NCI-H446 (cell line): ENCODE data around the gene SLC6A8.
"Not testable (repeated sequence)": the region's sequence is repeated elsewhere in the genome, so short reads cannot be mapped to it uniquely, and the experiment has no call there.

Experiments
- DNase-seq, 2 experiments: peaks; one replicate each; lab custom pipeline; 2025; lab: John Stamatoyannopoulos, UW

SLC6A8 gene

DNA sequence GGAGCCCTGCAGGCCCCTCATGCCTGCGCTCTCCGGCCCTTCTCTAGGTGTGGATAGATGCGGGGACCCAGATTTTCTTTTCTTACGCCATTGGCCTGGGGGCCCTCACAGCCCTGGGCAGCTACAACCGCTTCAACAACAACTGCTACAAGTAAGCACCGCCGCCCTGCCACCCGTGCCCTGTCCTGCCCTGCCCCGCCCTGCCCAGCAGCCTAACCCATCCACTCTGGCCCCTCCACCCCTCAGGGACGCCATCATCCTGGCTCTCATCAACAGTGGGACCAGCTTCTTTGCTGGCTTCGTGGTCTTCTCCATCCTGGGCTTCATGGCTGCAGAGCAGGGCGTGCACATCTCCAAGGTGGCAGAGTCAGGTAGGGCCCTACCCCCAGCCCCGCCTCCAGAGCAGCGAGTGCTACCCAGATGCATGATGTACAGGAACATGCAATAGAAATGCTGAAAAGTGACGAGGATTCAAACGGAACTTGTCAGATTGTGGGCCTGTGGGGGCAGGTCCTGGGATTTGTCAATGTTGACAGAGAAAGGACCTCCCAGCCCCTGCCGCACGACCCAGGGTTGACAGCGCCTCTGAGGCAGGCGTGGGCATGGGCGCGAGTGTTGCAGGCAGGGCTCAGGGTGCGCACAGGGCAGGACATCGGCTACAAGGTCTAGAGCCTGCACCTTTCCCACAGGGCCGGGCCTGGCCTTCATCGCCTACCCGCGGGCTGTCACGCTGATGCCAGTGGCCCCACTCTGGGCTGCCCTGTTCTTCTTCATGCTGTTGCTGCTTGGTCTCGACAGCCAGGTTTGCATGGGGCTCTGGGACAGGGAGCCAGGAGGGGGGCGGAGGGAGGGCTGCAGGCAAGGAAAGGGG lies 5.7 kb downstream of the SLC6A8 start:
- no peak for DNase-seq

GRCh38 chrX:153694256-153694655 lies 6.5 kb downstream of the SLC6A8 start:
- DNase-seq = not testable (repeated sequence)

DNA sequence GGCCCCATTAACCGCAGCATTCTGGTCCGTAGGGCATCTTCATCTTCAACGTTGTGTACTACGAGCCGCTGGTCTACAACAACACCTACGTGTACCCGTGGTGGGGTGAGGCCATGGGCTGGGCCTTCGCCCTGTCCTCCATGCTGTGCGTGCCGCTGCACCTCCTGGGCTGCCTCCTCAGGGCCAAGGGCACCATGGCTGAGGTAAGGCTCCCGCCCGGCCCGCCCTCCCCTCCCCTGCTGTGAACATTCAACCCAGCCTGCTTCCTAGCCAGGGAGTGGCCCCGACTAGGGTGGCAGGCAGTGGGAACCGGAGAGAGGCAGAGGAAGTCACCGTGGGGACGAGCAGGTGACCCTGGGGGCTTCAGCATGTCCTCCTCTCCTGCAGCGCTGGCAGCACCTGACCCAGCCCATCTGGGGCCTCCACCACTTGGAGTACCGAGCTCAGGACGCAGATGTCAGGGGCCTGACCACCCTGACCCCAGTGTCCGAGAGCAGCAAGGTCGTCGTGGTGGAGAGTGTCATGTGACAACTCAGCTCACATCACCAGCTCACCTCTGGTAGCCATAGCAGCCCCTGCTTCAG lies 7.1 kb downstream of the SLC6A8 start:
- DNase-seq = no peak

- DNase-seq = no peak
Measured at GRCh38 chrX:153696100-153696499, 8.4 kb downstream of the SLC6A8 start.

GRCh38 chrX:153696538-153696937 lies 8.8 kb downstream of the SLC6A8 start:
- not testable (repeated sequence) for DNase-seq

DNA sequence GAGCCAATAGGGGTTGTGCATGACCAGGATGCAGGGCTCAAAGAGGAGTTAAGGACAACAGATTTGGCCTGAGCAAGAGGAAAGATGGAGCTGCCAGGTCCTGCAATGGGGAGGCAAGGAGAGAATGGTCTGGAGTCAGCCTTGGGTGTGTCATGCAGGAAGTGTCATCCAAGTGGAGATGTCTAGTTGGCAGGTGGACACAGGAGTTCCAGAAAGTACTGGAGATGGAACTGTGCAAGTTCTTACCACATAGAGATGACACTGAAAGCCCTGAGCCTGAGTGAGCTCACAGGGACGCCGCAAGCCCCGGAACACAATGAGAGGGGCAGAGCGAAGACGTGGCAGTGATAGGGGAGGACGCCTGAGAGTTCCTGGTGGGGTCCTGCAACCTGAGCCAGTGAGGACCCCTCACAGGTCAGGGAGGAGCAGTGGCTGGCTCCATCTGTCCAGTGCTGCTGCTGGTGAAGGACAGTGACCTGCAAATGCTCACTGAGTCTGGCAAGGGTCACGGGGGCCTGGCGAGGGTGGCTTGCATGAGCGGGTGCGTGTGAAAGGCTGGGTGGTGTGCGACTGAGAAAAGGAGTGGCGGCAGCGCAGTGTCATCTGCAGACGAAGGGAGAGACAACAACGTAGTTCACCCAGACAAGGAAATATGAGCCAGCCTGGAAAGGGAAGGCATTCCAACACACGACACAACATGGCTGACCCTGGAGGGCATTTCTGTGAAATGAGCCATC lies 9.4 kb downstream of the SLC6A8 start:
- not testable (repeated sequence) for DNase-seq

DNA sequence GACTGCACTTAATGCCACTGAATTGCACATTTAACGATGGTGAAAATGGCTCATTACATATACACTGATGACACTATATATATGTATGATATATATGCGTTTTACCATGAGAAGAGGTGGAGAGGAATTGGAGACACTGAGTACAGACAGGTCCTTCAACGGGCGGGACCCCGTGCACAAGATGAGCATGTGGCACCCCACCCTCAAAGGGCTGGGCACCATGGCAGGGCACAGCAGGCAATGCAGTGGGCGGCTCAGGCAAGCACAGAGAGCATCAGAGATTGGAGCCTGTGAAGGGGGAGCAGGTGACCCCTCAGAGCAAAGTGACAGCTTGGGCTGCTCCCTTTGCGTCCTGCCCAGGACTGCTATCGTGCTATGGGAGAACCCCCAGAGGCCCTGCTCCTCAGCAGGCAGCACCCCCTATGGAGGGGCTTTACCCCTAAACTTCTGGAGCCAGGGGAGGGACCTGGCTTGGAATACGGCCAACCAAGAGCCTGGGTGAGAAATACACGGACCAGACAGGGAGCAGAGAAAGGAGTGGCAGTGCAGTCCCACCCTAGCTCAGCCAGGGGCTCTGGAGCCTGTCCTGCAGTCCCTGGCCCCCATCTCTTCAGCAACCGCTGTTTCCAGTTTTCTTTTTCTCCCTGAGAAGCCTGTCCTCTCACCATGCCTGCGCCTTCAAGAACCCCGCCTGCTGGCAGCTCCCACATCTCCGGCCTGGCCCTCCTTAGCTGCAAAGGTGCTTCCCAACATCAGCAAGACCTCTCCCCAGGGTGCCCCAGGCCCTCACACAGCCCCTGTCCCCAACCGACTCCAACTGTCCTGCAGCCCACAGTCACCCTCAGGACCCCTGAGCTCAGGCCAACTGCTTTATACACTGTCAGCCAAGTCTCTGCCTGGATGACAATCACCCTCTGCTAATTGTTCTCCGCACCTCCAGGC lies 10.5 kb downstream of the SLC6A8 start:
- no peak for DNase-seq

DNA sequence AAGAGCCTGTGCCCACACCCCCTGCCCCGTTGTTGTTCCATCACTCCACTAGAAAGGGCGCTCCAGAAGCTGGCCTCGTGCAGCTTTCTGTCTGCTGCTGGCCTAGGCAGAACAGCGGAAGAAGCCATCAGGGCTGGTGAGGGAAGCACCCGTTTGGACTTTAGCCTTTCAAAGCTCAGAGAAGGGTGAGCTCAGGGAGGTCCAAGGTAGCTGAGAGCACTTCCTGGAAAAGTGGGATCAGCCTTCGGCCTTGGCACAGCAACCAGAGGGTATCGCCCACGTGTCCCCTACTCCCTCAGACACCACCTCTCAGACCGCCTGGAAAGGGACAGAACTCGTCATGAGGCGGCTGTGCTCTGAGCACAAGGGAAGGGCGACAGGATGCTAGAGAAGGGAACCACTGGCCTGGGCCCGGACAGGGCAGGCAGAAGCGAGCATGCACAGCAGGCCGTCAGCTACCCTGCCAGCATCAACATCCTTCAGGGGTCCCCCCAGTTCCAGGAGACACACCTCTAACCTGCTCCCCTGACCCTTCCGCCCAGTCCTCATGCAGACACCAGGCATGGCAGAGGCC lies 11.6 kb downstream of the SLC6A8 start:
- DNase-seq = not testable (repeated sequence)

DNA sequence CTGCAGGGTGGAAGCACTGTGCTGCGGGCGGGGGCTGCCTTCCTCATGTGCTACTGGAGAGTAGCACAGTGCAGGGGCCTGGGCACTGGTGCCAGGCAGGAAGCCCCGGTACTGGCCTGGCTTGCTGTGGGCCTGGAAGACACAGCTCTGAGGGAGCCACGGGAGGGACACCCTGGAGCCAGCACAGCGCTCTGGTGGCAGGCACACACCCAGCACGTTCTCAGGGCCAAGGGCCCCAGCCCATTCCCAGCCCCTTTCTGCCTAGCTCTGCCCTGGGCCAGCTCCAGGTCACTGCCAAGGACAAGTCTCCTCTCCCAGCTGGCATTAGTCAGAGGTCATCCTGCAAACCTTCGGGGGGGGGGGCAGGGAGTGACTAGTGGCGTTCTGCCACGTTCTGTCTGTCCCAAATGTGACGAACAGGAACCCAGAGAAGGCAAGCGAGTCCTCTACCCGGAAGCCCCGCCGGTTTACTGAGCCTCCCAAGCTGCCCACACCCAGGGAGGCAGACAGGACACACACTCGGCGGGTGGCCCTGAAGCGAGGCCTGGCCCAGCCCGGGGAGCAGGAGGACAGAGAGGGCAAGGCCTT lies 12.2 kb downstream of the SLC6A8 start:
- DNase-seq = not testable (repeated sequence)

- no peak for DNase-seq
Measured at GRCh38 chrX:153700376-153700945, 12.7 kb downstream of the SLC6A8 start.

GRCh38 chrX:153700967-153701366 lies 13.2 kb downstream of the SLC6A8 start:
- DNase-seq = no peak

DNA sequence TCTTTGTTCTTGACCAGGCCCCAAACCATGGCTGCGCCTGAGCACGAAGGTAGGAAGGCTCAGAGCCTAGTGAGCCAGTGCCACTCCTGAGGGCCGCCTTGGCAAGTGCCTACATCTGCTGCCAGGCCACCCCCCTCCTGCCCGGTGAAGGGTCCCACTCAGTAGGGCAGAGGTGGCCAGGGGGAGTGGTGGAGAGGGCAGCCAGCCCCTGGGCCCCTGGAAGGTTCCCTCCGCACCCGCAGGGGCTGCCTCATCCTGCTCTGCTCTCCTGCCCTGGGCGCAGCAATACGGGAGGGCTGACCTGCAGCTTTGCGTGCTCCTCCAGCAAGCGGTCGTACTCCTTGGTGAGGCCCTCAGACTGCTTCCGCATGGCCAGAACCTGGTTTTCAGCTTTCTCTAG lies 14.0 kb downstream of the SLC6A8 start:
- DNase-seq = no peak

DNA sequence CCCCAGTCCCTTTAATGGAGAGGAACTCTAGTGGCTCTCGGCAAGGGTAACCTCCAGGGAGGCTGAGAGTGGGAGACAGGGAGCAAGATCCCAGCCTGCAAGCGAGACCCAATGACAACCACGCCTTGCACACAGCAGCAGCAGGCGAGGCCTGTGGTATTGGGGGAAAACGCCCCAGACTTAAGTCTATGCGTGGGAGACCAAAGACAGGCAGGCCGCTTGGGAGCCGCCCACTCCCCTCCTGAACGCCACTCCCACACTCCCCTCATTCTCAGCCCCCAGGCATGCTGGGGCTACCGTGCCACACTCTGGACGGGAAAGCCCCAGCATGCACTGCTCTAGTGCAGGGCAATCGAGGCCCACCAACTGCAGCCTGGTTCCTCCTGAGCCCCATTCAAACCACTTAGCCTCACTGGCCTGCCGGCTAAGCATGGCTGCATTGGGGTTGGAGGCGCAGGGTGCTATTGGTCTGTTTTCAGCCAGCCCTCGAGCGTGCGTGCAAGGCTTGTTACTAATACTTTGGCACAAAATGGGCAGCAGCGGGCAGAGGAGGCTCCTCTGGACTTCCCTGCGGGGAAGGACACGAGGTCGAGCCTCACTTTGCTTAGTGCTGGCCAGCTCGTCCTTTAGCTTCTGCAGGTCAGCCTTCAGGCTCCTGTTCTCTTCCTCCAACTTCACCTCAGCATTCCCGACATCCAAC lies 14.8 kb downstream of the SLC6A8 start:
- DNase-seq = no peak

- no peak for DNase-seq
Measured at GRCh38 chrX:153703036-153703370, 15.3 kb downstream of the SLC6A8 start.

DNA sequence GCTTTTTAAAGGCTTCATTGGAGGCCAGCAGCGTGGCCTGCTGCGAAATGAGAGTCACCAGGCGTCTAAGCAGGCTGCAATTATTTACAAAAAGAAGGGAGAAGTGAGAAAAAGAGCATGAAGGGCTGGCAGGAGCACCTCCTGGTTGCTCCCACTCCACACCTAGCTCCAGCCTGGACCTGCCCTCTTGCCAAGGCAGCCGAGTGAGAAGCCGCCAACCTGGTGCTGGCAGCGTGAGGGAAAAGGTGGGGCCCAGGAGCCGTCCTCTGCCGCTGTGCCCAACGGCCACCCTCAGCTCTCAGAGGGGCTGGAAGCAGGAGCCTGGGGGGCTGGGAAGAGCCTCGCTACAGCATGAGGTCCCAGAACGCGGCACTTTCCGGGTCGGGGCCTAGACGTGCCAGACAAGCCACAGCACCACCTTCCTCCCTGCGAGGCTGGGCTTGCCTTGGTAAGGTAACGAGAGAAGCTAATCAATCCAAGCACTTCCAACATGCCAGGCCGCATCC lies 16.3 kb downstream of the SLC6A8 start:
- no peak for DNase-seq

DNA sequence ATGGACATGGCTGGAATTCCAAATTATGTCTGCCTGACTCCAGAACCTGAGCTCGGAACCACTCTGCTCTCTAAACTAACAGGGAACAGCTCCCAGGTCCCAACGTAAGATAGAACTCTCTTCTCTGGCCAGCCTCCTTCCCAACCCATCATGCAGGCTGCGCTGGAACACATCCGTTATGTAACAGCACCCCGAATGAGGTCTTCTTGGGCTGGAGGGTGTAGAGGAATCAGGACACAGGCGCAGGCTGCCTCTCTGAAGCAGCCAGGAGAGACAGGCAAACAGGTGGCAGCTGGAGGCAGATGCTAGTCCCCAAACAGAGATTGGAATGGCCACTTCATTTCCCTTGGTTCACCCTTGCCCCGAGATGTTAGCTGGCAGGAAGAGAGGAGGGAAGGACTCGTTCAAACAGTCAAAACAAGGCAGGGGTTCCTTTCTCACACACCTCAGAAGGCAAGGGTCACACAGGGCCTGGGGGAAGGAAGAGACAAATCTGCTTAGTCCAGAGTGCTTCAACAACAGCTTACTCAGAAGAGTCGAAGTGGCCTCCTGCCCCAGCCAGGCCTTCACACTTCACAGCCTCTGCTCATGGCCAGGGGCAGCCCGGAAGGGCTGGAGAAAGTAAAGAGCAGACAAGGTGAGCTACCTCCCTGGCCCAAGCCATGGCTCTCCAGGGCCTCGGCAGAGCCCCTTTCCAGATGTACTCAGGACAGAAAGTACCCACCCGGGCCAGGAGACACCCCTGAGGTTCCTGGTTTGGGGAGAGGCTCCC lies 17.1 kb downstream of the SLC6A8 start:
- not testable (repeated sequence) for DNase-seq

GRCh38 chrX:153705403-153706060 lies 17.8 kb downstream of the SLC6A8 start:
- not testable (repeated sequence) for DNase-seq

DNA sequence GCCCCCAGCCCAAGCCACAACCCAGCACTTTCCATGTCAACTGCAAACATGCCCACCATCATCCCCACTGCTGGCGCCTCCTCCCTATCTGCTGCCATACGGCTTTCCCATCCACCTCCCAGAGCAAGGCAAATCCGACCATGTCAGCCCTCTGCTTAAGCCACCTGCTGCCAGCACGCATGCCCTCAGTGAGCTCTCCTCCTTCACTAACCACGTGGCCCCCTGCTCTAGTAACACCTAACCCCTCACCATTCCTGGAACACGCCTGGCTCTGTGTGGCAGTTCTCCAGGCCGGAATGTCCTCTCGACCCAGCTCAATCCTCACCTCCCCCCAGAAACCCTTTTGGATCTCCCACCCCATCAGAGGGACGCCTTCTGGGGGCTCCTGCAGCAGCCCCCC lies 19.1 kb downstream of the SLC6A8 start:
- DNase-seq = no peak

DNA sequence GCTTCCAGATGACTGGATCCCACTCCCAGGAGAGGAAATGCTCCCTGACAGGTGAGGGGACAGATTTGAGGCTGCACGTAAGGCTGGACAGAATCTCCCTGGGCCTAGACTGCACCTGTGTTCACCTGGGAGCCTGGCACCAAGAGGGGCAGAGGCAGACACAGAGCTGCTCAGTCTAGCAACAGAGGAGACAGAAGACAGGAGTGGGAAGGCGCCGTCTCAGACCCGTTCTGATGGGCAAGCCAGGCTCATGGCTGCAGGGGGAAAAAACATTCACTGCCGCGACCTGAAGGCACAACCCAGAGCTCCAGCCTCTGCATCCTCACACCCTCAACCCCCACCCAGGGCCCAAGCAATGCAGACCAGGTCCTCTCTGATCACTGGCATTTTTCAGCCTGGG lies 19.7 kb downstream of the SLC6A8 start:
- DNase-seq = no peak
